GM12878 (cell line): Measurements from ENCODE around the gene KIF22.

Experiments
- EP300 ChIP-seq, 2 experiments: fragments of 150-350 bp in 1 of 2; IDR thresholded peaks; 2 replicates each; pipeline ENCODE4 v1.6.1; 2011 to 2012; ENCODE audit warnings: low read depth in 2 of 2, low read length in 2 of 2, borderline replicate concordance in 1 of 2, improper control_type of control experiment in 1 of 2, inconsistent platforms in 1 of 2; ENCODE audit not compliant: control insufficient read depth in 1 of 2
- HDAC2 ChIP-seq: fragments of 200-600 bp; sonication (generic); IDR thresholded peaks from 2 replicates; pipeline ENCODE4 v1.6.1; 2017
- RAD21 ChIP-seq: IDR thresholded peaks from 2 replicates; pipeline ENCODE4 v1.6.1; 2011; ENCODE audit warnings: mild to moderate bottlenecking, low read depth, low read length, moderate library complexity; ENCODE audit not compliant: insufficient read depth
- SUPT20H ChIP-seq: IDR thresholded peaks from 2 replicates; pipeline ENCODE4 v1.6.1; 2011; ENCODE audit warnings: low read depth, mild to moderate bottlenecking, low read length, moderate library complexity, borderline replicate concordance; ENCODE audit not compliant: control insufficient read depth
- TF ChIP-seq, protein P1 (sequence below): IDR thresholded peaks from 2 replicates; pipeline ENCODE4 v1.6.1; 2011; ENCODE audit warnings: borderline replicate concordance, low read depth, mild to moderate bottlenecking, moderate library complexity, low read length; ENCODE audit not compliant: insufficient read depth, poor library complexity, severe bottlenecking
- TF ChIP-seq, protein P2 (sequence below), 3 experiments: IDR thresholded peaks in 2 of 3; conservative IDR thresholded peaks in 1 of 3; 2 replicates each; pipeline ENCODE4 v1.5.1; 2011; ENCODE audit warnings: low read depth in 3 of 3, low read length in 3 of 3, mild to moderate bottlenecking in 3 of 3, control low read depth in 2 of 3, moderate library complexity in 2 of 3, inconsistent platforms in 1 of 3, mixed read lengths in 1 of 3; ENCODE audit not compliant: control insufficient read depth in 2 of 3, insufficient read depth in 1 of 3; ENCODE audit errors: extremely low read depth in 1 of 3
- TF ChIP-seq, protein P3 (sequence below): IDR thresholded peaks from 2 replicates; pipeline ENCODE4 v1.6.1; 2012; ENCODE audit warnings: low read depth, low read length, improper control_type of control experiment
- TF ChIP-seq, protein P4 (sequence below): fragments of 450-650 bp; IDR thresholded peaks from 2 replicates; pipeline ENCODE4 v1.6.1; 2017; ENCODE audit warnings: mild to moderate bottlenecking
- TF ChIP-seq, protein P5 (sequence below): IDR thresholded peaks from 2 replicates; pipeline ENCODE4 v1.6.1; 2012; ENCODE audit warnings: low read depth, low read length, improper control_type of control experiment
- TF ChIP-seq, protein P6 (sequence below): IDR thresholded peaks from 2 replicates; pipeline ENCODE4 v1.6.1; 2012; ENCODE audit warnings: low read length, inconsistent platforms

DNA sequence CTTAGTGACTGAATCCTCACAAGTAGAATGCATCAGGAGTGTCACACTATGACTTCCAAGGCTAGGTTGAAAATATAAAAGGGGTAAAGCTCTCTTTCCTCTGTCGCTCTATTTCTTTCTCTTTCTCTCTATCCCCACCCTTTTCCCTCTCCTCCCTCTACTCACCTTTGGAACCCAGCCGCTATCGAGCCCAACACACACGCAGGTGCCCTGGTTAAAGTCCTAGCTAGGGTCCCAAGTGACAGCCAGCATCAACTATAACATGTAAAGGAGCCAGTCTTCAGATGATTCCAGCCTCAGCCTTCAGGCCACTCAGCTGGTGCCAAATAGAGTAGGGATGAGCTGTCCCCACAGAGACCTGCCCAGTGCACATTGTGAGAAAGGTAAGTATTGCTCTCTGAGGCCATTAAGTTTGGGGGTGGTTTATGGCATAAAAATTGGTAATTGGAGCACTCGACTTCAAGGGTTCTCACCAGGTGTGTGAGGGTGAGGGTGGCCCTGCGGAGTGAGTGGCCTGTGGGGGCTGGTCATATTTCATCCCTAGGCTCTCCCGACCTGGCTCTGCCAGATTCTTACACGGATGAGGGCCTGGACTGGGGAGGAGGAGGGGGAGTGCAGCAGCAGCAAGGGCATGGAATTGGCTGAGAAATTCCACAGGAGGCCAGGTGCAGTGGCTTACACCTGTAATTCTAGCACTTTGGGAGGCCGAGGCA is 29.8 kb upstream of the KIF22 start:
- TF ChIP-seq EP300 (IDR thresholded peaks at IDR 0.05; ENCODE audit: borderline replicate concordance in 1 of 2, control insufficient read depth in 1 of 2, low read depth in 2 of 2, low read length in 2 of 2) (no peak), RAD21 (no peak), SUPT20H (no peak), HDAC2 (no peak)
- TF ChIP-seq, protein P1, sequence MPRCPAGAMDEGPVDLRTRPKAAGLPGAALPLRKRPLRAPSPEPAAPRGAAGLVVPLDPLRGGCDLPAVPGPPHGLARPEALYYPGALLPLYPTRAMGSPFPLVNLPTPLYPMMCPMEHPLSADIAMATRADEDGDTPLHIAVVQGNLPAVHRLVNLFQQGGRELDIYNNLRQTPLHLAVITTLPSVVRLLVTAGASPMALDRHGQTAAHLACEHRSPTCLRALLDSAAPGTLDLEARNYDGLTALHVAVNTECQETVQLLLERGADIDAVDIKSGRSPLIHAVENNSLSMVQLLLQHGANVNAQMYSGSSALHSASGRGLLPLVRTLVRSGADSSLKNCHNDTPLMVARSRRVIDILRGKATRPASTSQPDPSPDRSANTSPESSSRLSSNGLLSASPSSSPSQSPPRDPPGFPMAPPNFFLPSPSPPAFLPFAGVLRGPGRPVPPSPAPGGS = no peak
- TF ChIP-seq, protein P2, sequence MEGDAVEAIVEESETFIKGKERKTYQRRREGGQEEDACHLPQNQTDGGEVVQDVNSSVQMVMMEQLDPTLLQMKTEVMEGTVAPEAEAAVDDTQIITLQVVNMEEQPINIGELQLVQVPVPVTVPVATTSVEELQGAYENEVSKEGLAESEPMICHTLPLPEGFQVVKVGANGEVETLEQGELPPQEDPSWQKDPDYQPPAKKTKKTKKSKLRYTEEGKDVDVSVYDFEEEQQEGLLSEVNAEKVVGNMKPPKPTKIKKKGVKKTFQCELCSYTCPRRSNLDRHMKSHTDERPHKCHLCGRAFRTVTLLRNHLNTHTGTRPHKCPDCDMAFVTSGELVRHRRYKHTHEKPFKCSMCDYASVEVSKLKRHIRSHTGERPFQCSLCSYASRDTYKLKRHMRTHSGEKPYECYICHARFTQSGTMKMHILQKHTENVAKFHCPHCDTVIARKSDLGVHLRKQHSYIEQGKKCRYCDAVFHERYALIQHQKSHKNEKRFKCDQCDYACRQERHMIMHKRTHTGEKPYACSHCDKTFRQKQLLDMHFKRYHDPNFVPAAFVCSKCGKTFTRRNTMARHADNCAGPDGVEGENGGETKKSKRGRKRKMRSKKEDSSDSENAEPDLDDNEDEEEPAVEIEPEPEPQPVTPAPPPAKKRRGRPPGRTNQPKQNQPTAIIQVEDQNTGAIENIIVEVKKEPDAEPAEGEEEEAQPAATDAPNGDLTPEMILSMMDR (IDR thresholded peaks at IDR 0.05 in 2 of 3, conservative IDR thresholded peaks at IDR 0.05 in 1 of 3; ENCODE audit: control insufficient read depth in 2 of 3, extremely low read depth in 1 of 3, insufficient read depth in 1 of 3, low read depth in 3 of 3, low read length in 3 of 3) = no peak
- TF ChIP-seq, protein P3, sequence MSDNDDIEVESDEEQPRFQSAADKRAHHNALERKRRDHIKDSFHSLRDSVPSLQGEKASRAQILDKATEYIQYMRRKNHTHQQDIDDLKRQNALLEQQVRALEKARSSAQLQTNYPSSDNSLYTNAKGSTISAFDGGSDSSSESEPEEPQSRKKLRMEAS = no peak
- TF ChIP-seq, protein P4, sequence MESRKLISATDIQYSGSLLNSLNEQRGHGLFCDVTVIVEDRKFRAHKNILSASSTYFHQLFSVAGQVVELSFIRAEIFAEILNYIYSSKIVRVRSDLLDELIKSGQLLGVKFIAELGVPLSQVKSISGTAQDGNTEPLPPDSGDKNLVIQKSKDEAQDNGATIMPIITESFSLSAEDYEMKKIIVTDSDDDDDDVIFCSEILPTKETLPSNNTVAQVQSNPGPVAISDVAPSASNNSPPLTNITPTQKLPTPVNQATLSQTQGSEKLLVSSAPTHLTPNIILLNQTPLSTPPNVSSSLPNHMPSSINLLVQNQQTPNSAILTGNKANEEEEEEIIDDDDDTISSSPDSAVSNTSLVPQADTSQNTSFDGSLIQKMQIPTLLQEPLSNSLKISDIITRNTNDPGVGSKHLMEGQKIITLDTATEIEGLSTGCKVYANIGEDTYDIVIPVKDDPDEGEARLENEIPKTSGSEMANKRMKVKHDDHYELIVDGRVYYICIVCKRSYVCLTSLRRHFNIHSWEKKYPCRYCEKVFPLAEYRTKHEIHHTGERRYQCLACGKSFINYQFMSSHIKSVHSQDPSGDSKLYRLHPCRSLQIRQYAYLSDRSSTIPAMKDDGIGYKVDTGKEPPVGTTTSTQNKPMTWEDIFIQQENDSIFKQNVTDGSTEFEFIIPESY = no peak
- TF ChIP-seq, protein P5, sequence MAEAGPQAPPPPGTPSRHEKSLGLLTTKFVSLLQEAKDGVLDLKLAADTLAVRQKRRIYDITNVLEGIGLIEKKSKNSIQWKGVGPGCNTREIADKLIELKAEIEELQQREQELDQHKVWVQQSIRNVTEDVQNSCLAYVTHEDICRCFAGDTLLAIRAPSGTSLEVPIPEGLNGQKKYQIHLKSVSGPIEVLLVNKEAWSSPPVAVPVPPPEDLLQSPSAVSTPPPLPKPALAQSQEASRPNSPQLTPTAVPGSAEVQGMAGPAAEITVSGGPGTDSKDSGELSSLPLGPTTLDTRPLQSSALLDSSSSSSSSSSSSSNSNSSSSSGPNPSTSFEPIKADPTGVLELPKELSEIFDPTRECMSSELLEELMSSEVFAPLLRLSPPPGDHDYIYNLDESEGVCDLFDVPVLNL = no peak
- TF ChIP-seq, protein P6, sequence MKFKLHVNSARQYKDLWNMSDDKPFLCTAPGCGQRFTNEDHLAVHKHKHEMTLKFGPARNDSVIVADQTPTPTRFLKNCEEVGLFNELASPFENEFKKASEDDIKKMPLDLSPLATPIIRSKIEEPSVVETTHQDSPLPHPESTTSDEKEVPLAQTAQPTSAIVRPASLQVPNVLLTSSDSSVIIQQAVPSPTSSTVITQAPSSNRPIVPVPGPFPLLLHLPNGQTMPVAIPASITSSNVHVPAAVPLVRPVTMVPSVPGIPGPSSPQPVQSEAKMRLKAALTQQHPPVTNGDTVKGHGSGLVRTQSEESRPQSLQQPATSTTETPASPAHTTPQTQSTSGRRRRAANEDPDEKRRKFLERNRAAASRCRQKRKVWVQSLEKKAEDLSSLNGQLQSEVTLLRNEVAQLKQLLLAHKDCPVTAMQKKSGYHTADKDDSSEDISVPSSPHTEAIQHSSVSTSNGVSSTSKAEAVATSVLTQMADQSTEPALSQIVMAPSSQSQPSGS = no peak
